HG02571 (cell line): ENCODE data around the gene RAB36.

Experiments used
- ATAC-seq: cut with Tn5 transposase; IDR thresholded peaks from one replicate; pipeline ENCODE4 v1.9.1; 2021; ENCODE audit warnings: mild to moderate bottlenecking, moderate library complexity; ENCODE audit not compliant: unreplicated experiment

RAB36 gene

GRCh38 chr22:23204125-23204488, 58.8 kb downstream of the RAB36 start:
- ATAC-seq = no peak

- ATAC-seq = no peak
Measured at GRCh38 chr22:23204541-23205157, 59.4 kb downstream of the RAB36 start.

GRCh38 chr22:23205339-23206049, 60.2 kb downstream of the RAB36 start:
- ATAC-seq = no peak

- ATAC-seq = no peak
Measured at GRCh38 chr22:23206915-23207314, 61.6 kb downstream of the RAB36 start.

- ATAC-seq = no peak
Measured at GRCh38 chr22:23207729-23208393, 62.6 kb downstream of the RAB36 start.

- ATAC-seq = no peak
Measured at GRCh38 chr22:23210428-23211170, 65.3 kb downstream of the RAB36 start.

- no peak for ATAC-seq
Measured at GRCh38 chr22:23211622-23212021, 66.3 kb downstream of the RAB36 start.

- no peak for ATAC-seq
Measured at GRCh38 chr22:23212061-23213021, 67.1 kb downstream of the RAB36 start.

GRCh38 chr22:23213022-23213555, 67.8 kb downstream of the RAB36 start:
- ATAC-seq = no peak

- ATAC-seq = no peak
Measured at GRCh38 chr22:23213581-23214334, 68.5 kb downstream of the RAB36 start.
